Parathyroid adenoma (tissue), 2 donors: ENCODE results near the gene THBS2.
"Not testable (repeated sequence)": the region's sequence is repeated elsewhere in the genome, so short reads cannot be mapped to it uniquely, and the experiment has no call there.

Experiments used
- H2AFZ ChIP-seq: fragments of 300-600 bp; sonication (generic); one replicate; pipeline ENCODE4 v1.7.0; 2017; ENCODE audit warnings: antibody characterized with exemption, mild to moderate bottlenecking
- H3K27ac ChIP-seq: fragments of 300-600 bp; sonication (generic); one replicate; pipeline ENCODE4 v1.7.0; 2017
- H3K27me3 ChIP-seq: fragments of 300-600 bp; sonication (generic); one replicate; pipeline ENCODE4 v1.7.0; 2017; ENCODE audit warnings: low read length; ENCODE audit not compliant: control insufficient read depth, insufficient read depth
- H3K36me3 ChIP-seq: fragments of 300-600 bp; sonication (generic); one replicate; pipeline ENCODE4 v1.7.0; 2017; ENCODE audit warnings: low read length; ENCODE audit not compliant: control insufficient read depth, insufficient read depth
- H3K4me1 ChIP-seq: fragments of 300-600 bp; sonication (generic); one replicate; pipeline ENCODE4 v1.7.0; 2017; ENCODE audit warnings: control low read depth
- H3K4me2 ChIP-seq: fragments of 300-600 bp; sonication (generic); one replicate; pipeline ENCODE4 v1.7.0; 2017; ENCODE audit warnings: low read length
- H3K4me3 ChIP-seq: fragments of 300-600 bp; sonication (generic); one replicate; pipeline ENCODE4 v1.7.0; 2017; ENCODE audit warnings: low read depth, low read length
- H3K79me2 ChIP-seq: fragments of 300-600 bp; sonication (generic); one replicate; pipeline ENCODE4 v1.7.0; 2017; ENCODE audit warnings: control low read depth
- H3K9ac ChIP-seq: fragments of 300-600 bp; sonication (generic); one replicate; pipeline ENCODE4 v1.7.0; 2017; ENCODE audit warnings: mild to moderate bottlenecking
- H3K9me3 ChIP-seq: fragments of 300-600 bp; sonication (generic); one replicate; pipeline ENCODE4 v1.7.0; 2017; ENCODE audit warnings: low read length; ENCODE audit not compliant: control insufficient read depth
- CTCF ChIP-seq: fragments of 300-600 bp; sonication (generic); IDR thresholded peaks from one replicate; pipeline ENCODE4 v1.7.0; 2017; ENCODE audit warnings: antibody characterized with exemption, mild to moderate bottlenecking
- donor health status: primary hyperparathyroidism.

Gene THBS2

GRCh38 chr6:169263374-169263773 lies 9.7 kb upstream of the THBS2 start:
- Histone ChIP-seq H3K4me3 (no peak overlapping the region), H3K27me3 (no peaks in the 10 kb centered on the region), H2AFZ (no peak overlapping the region), H3K36me3 (no peaks in the 10 kb centered on the region), H3K9me3 (no peaks in the 10 kb centered on the region), H3K9ac (no peak overlapping the region), H3K27ac (no peak overlapping the region), H3K79me2 (no peaks in the 10 kb centered on the region), H3K4me1 (no peaks in the 10 kb centered on the region), H3K4me2 (no peak overlapping the region)
- no peak for TF ChIP-seq CTCF

- H2AFZ ChIP-seq, H3K27ac ChIP-seq, H3K4me3 ChIP-seq, H3K36me3 ChIP-seq, H3K9ac ChIP-seq, H3K9me3 ChIP-seq, H3K27me3 ChIP-seq, H3K4me2 ChIP-seq, H3K4me1 ChIP-seq, H3K79me2 ChIP-seq: not testable (repeated sequence)
These were observed 9.0 kb upstream of the THBS2 start for GRCh38 chr6:169262602-169263001.

GRCh38 chr6:169256518-169256917 lies 2.9 kb upstream of the THBS2 start:
- no peaks in the 10 kb centered on the region for H3K4me1 ChIP-seq
- H3K27ac ChIP-seq = no peak overlapping the region
- no peak overlapping the region for H2AFZ ChIP-seq
- no peaks in the 10 kb centered on the region for H3K9me3 ChIP-seq
- H3K27me3 ChIP-seq = no peaks in the 10 kb centered on the region
- H3K36me3 ChIP-seq = no peaks in the 10 kb centered on the region
- H3K4me2 ChIP-seq = no peak overlapping the region
- no peak overlapping the region for H3K4me3 ChIP-seq
- H3K79me2 ChIP-seq = no peaks in the 10 kb centered on the region
- TF ChIP-seq CTCF = no peak
- no peak overlapping the region for H3K9ac ChIP-seq

- Histone ChIP-seq H3K79me2 (no peaks in the 10 kb centered on the region), H3K4me1 (no peaks in the 10 kb centered on the region), H3K27ac (no peak overlapping the region), H3K4me2 (no peak overlapping the region), H3K27me3 (no peaks in the 10 kb centered on the region), H3K4me3 (no peak overlapping the region), H3K36me3 (no peaks in the 10 kb centered on the region), H3K9me3 (no peaks in the 10 kb centered on the region), H2AFZ (no peak overlapping the region), H3K9ac (no peak overlapping the region)
- no peak for TF ChIP-seq CTCF
These were observed 2.4 kb upstream of the THBS2 start for GRCh38 chr6:169256061-169256460.

GRCh38 chr6:169255643-169256042 lies 2.0 kb upstream of the THBS2 start:
- H2AFZ ChIP-seq = no peak overlapping the region
- no peaks in the 10 kb centered on the region for H3K4me1 ChIP-seq
- H3K27me3 ChIP-seq = no peaks in the 10 kb centered on the region
- no peak overlapping the region for H3K4me2 ChIP-seq
- no peak overlapping the region for H3K27ac ChIP-seq
- H3K36me3 ChIP-seq = no peaks in the 10 kb centered on the region
- no peaks in the 10 kb centered on the region for H3K79me2 ChIP-seq
- no peak overlapping the region for H3K4me3 ChIP-seq
- no peak for TF ChIP-seq CTCF
- no peaks in the 10 kb centered on the region for H3K9me3 ChIP-seq
- no peak overlapping the region for H3K9ac ChIP-seq
